Osteocyte (in vitro differentiated cells): ENCODE data around the gene ACKR2. TPM values are rescaled to one million over a fixed set of nuclear protein-coding genes. Genes with fewer than 3 reads are reported as not detected.

ENCODE experiments used
- total RNA-seq: library from RNA; stranded (reverse); gene quantifications from 2 replicates; pipeline ENCODE4 v1.2.1, GENCODE V29; 2021

The ACKR2 gene
- total RNA-seq, 1 donor from 2014 or later, result 0.19 TPM

Other genes with a start within 250 kb of the ACKR2 start
- 56.2 and 58.4 TPM in 2 replicates for gene SEC22C, start 227.5 kb upstream of the ACKR2 start, total RNA-seq
- 16.5 and 17.2 TPM in 2 replicates for gene SS18L2, start 218.6 kb upstream of the ACKR2 start, total RNA-seq
- 65.4 and 73.7 TPM in 2 replicates for gene NKTR, start 208.8 kb upstream of the ACKR2 start, total RNA-seq
- gene ZBTB47, start 155.7 kb upstream of the ACKR2 start, total RNA-seq, result 26.7 and 29.2 TPM in 2 replicates
- not detected in 2 replicates for gene KLHL40, start 123.9 kb upstream of the ACKR2 start, total RNA-seq
- gene HHATL, start 106.6 kb upstream of the ACKR2 start, total RNA-seq, result not detected in 2 replicates
- 0.30 TPM in 1 of 2 replicates, not detected in the other for gene CCDC13, start 36.2 kb upstream of the ACKR2 start, total RNA-seq
- gene HIGD1A, start 5.0 kb upstream of the ACKR2 start, total RNA-seq, result 63.8 and 66.1 TPM in 2 replicates
- not detected in 2 replicates for gene CYP8B1, start 66.4 kb downstream of the ACKR2 start, total RNA-seq
- not detected in 2 replicates for gene ZNF662, start 96.7 kb downstream of the ACKR2 start, total RNA-seq
- gene GASK1A, start 169.9 kb downstream of the ACKR2 start, total RNA-seq, result not detected in 2 replicates